ENCODE results near the gene EIF1. TPM values are rescaled to one million over a fixed set of nuclear protein-coding genes. Genes with fewer than 3 reads are reported as not detected.

The EIF1 gene
- total RNA-seq, 1 experiment from 2014 or later = 651 TPM

GRCh38 chr17:41738801-41739112 is 50.1 kb downstream of the EIF1 start:
- Histone ChIP-seq H3K23me2 (ENCODE audit: insufficient read length, low read depth, low read length, poor library complexity, severe bottlenecking) (peaks cover 8% of the 10 kb centered on the region), H2BK5ac (ENCODE audit: insufficient read length, low read length) (no peak overlapping the region), H3K27me3 (ENCODE audit: insufficient read depth, low read length) (peaks cover 6% of the 10 kb centered on the region; the same call in 1 of the 2 replicates), H2BK20ac (ENCODE audit: low read depth, low read length, poor library complexity, severe bottlenecking) (no peak overlapping the region), H2AK5ac (ENCODE audit: insufficient read length, low read length) (no peak overlapping the region), H3K79me2 (ENCODE audit: insufficient read depth, low read length) (no peaks in the 10 kb centered on the region), H3K4ac (ENCODE audit: low read depth, low read length) (no peak overlapping the region), H4K91ac (ENCODE audit: insufficient read length, low read depth, low read length) (peak overlapping the region; percentile 11), H4K20me1 (ENCODE audit: control insufficient read depth, insufficient read depth, insufficient read length) (no peaks in the 10 kb centered on the region), H3K9me3 (ENCODE audit: control insufficient read depth, low read depth, low read length) (no peaks in the 10 kb centered on the region), H2BK15ac (ENCODE audit: low read depth, low read length) (no peak overlapping the region), H4K5ac (ENCODE audit: insufficient read length, low read depth, low read length) (no peak overlapping the region), H2AFZ (ENCODE audit: low read length) (no peak overlapping the region), H3K4me2 (ENCODE audit: insufficient read depth, insufficient read length, low read length) (no peak overlapping the region), H3K27ac (ENCODE audit: insufficient read length, low read depth, low read length) (no peak overlapping the region), H3K56ac (ENCODE audit: insufficient read length, low read depth, low read length) (no peak overlapping the region), H2BK120ac (ENCODE audit: low read depth, low read length, poor library complexity, severe bottlenecking) (no peak overlapping the region), H3K14ac (ENCODE audit: insufficient read depth, low read length) (no peak overlapping the region), H3K79me1 (ENCODE audit: insufficient read depth, low read depth, low read length, poor library complexity, severe bottlenecking) (no peaks in the 10 kb centered on the region), H3T11ph (ENCODE audit: low read length) (no peak overlapping the region), H2BK12ac (ENCODE audit: insufficient read length, low read depth, low read length) (no peak overlapping the region), H3K4me1 (ENCODE audit: insufficient read depth, low read length) (no peaks in the 10 kb centered on the region), H3K9ac (ENCODE audit: extremely low read depth, insufficient read length, low read length) (no peak overlapping the region), H4K8ac (replicated peaks; ENCODE audit: insufficient read length, low read depth, low read length) (no peak overlapping the region), H3K23ac (ENCODE audit: insufficient read length, low read depth, low read length) (no peak overlapping the region), H3K18ac (ENCODE audit: insufficient read length, low read depth, low read length) (no peak overlapping the region)
- Mint-ChIP-seq H3K4me3 (no peak overlapping the region; a peak in 1 of 5 replicates), H3K4me1 (peaks cover 10 to 33% of the 10 kb centered on the region in 2 experiments), H3K27ac (peak overlapping the region in 1 of 3 experiments; percentile 89; a peak in 2 of 7 replicates), H3K36me3 (ENCODE audit: insufficient read depth in 1 of 3, low read depth in 3 of 3) (no peaks in the 10 kb centered on the region), H3K27me3 (ENCODE audit: low read depth) (peaks cover 42% of the 10 kb centered on the region), H3K9me3 (no peaks in the 10 kb centered on the region)
- no CpG with 5 or more reads among the region's 5 CpGs for WGBS (ENCODE audit: extremely low coverage, insufficient read length, low lambda C conversion rate)
- DNase-seq = no peak
- no peak for TF ChIP-seq CTCF (conservative IDR thresholded peaks at IDR 0.05)
